Measurements from ENCODE around the gene MRAS. TPM values are rescaled to one million over a fixed set of nuclear protein-coding genes. Genes with fewer than 3 reads are reported as not detected.

MRAS gene
- total RNA-seq, 2 donors from 2014 or later = 58.6 to 62.3 TPM

DNA sequence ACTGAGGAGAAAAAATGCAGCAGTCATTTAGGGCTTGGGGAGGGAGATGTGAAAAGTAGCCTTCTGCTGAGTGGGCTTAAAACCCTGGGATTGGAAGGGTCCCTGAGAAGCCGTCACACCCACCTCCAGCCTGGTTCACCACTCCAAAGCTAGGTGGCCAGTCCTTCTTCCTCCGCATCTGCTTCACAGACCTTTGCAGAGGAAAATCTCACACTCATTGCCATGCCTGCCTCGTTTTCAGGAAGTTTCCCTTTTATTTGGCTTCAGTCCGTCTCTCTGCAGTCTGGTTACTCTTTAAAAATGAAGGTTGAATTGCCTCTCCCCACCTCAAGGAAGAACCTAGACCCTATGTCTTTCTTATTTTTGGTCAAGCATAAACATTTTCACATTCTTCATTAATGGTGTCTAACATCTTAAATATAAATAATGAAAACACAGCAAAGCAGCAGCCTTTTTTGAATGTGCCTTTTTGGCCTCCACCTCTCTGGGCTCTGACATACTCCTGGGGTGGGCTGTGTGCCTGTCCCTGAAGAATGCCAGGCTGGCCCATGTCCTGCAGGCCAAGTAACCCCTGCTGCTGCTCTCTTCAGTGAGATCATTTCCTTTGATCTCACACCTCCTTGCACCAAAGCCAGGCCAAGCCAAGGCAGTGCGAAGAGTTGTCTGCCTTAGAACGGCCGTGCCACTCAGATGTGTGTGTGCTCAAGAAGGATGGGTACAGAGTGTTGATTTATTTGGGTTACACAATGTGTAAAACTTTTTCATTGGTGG, 11.0 kb downstream of the MRAS start:
- no peaks in the 10 kb centered on the region for H3K9me3 ChIP-seq
- DNase-seq (ENCODE audit: low spot score) = no peak
- ATAC-seq (ENCODE audit: insufficient number of reproducible peaks, low FRiP score, low read depth) = no peak
- H3K36me3 ChIP-seq = no peaks in the 10 kb centered on the region
- H3K4me3 ChIP-seq = no peak overlapping the region
- H3K27me3 ChIP-seq (replicated peaks; ENCODE audit: insufficient read depth) = no peaks in the 10 kb centered on the region
- peak overlapping the region; percentile 8 to 50 for H3K27ac ChIP-seq
- TF ChIP-seq, protein P1, sequence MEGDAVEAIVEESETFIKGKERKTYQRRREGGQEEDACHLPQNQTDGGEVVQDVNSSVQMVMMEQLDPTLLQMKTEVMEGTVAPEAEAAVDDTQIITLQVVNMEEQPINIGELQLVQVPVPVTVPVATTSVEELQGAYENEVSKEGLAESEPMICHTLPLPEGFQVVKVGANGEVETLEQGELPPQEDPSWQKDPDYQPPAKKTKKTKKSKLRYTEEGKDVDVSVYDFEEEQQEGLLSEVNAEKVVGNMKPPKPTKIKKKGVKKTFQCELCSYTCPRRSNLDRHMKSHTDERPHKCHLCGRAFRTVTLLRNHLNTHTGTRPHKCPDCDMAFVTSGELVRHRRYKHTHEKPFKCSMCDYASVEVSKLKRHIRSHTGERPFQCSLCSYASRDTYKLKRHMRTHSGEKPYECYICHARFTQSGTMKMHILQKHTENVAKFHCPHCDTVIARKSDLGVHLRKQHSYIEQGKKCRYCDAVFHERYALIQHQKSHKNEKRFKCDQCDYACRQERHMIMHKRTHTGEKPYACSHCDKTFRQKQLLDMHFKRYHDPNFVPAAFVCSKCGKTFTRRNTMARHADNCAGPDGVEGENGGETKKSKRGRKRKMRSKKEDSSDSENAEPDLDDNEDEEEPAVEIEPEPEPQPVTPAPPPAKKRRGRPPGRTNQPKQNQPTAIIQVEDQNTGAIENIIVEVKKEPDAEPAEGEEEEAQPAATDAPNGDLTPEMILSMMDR (IDR thresholded peaks at IDR 0.05) = no peak
- H3K4me1 ChIP-seq (ENCODE audit: control insufficient read depth in 1 of 2, low read depth in 2 of 2) = peaks cover 16 to 77% of the 10 kb centered on the region in 2 donors

DNA sequence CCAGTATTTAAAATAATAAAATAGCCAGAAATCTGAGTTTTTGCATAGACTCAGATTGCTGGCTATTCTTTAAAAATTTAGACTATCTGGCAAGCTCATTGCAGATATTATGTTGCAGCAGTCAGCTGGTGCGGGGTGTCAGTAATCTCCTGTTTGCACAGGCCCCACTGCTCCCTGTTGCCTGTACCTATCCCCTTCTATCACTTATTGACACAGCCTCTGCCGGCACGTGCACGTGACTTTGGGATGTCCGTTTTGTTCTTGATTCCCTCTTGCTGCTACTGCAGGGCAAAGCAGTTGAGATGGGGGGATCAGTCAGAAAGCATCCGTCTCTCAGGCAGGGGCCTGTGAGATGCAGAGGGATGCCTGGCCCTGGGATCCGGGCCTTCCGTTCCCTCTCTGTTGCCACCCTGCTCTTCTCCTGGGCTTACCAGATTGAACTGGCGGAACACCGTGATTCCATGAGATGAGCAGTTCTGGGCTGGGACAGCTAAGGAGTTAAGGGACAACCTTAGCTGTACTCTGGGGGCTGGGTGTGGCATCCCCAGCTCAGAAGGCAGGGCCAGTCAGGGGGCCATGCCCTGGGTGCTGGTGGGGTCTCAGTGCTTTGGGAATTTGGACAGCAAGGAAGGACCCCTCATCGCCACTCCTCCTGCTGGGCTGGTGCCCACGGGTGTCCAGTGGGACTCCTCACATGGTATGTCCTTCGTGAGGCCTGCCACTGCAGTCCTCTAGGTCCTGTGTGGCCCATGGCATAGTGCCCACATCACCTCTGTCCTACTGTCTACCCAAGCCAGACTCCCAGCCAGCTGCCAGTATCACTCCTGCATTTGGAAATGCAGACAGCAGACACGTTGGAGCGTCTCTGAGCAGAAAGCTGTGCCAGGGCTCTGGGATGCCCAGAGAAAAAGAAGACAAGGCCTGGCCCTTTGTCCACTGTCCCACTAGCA, 11.8 kb downstream of the MRAS start:
- H3K9me3 ChIP-seq = no peaks in the 10 kb centered on the region
- peak overlapping the region in 1 of 2 donors; percentile 47 for H3K27ac ChIP-seq
- TF ChIP-seq, protein P1 (IDR thresholded peaks at IDR 0.05) = no peak
- DNase-seq (ENCODE audit: low spot score) (no peak), ATAC-seq (ENCODE audit: insufficient number of reproducible peaks, low FRiP score, low read depth) (no peak)
- H3K4me1 ChIP-seq (ENCODE audit: control insufficient read depth in 1 of 2, low read depth in 2 of 2) = peaks cover 16 to 77% of the 10 kb centered on the region in 2 donors
- no peaks in the 10 kb centered on the region for H3K36me3 ChIP-seq
- H3K4me3 ChIP-seq = no peak overlapping the region
- H3K27me3 ChIP-seq (replicated peaks; ENCODE audit: insufficient read depth) = no peaks in the 10 kb centered on the region

DNA sequence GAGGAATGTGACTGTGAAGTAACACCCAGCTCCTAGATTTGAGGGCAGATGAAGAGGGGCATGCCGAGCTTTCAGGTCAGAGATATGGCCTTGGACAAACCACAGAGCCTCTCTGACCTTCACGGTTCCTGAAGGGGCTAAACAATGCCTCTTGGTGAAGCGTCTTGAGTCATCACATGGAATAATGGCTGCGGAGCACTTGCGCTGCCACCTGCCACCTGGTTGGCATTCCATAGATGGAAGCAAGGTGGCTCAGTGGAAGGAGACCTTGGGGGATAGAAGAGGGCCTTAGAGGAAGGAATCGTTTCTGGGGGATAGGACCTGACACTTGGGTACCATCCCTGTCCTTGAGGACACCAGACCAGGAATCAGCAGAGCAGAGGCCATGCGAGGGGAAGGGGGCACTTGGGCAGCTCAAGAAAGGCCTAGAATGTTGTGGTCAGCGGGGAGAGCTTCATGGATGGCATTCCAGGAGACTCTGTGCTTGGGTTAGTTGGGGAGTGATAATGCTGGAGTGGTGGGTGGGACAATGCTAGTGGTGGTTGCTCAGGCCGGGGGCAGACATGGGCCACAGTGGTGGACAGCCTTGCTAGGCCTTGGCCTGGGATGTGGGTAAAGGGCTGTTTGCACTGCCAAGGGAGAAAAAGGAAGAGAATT, 12.6 kb downstream of the MRAS start:
- H3K27ac ChIP-seq = no peak overlapping the region
- no peaks in the 10 kb centered on the region for H3K27me3 ChIP-seq (replicated peaks; ENCODE audit: insufficient read depth)
- H3K9me3 ChIP-seq = no peaks in the 10 kb centered on the region
- H3K4me1 ChIP-seq (ENCODE audit: control insufficient read depth in 1 of 2, low read depth in 2 of 2) = peaks cover 16 to 76% of the 10 kb centered on the region in 2 donors
- no peak for DNase-seq (ENCODE audit: low spot score)
- no peak overlapping the region for H3K4me3 ChIP-seq
- H3K36me3 ChIP-seq = no peaks in the 10 kb centered on the region
- no peak for ATAC-seq (ENCODE audit: insufficient number of reproducible peaks, low FRiP score, low read depth)
- TF ChIP-seq, protein P1 (IDR thresholded peaks at IDR 0.05) = no peak

DNA sequence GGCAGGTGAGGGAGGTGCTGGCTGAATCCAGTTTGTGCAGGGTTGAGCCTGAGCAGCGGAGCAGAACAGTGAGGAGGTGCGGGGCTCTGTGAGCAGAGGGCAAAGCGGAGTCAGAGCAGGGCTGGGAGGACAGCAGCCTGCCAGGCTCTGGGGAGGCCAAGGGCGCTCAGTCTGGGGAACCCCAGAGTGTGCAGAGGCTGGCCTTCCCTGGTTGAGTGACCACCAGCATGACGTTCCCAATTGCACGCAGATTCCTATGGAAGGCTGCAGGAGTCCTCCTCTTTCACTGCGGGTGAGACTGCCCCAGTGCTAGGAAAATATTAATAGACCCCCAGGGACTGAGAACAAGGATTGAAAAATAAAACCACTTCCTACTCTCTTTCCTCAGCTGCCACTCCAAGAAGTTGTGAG, 13.2 kb downstream of the MRAS start:
- DNase-seq (ENCODE audit: low spot score) (no peak), ATAC-seq (ENCODE audit: insufficient number of reproducible peaks, low FRiP score, low read depth) (no peak)
- H3K36me3 ChIP-seq = no peaks in the 10 kb centered on the region
- H3K4me3 ChIP-seq = no peak overlapping the region
- no peak overlapping the region for H3K27ac ChIP-seq
- TF ChIP-seq, protein P1 (IDR thresholded peaks at IDR 0.05) = no peak
- peaks cover 16 to 71% of the 10 kb centered on the region in 2 donors for H3K4me1 ChIP-seq (ENCODE audit: control insufficient read depth in 1 of 2, low read depth in 2 of 2)
- no peaks in the 10 kb centered on the region for H3K27me3 ChIP-seq (replicated peaks; ENCODE audit: insufficient read depth)
- no peaks in the 10 kb centered on the region for H3K9me3 ChIP-seq

Data from thoracic aorta (tissue), 2 donors.